ENCODE data around the gene IGLL5. TPM values are rescaled to one million over a fixed set of nuclear protein-coding genes. Genes with fewer than 3 reads are reported as not detected.

Gene IGLL5
- total RNA-seq, 1 donor from 2014 or later, result 0.47 TPM

- H3K27ac ChIP-seq (replicated peaks), result no peak overlapping the region
- H3K9me3 ChIP-seq (replicated peaks), result no peaks in the 10 kb centered on the region
- no peaks in the 10 kb centered on the region for H3K4me1 ChIP-seq
- TF ChIP-seq CTCF (IDR thresholded peaks at IDR 0.05; ENCODE audit: borderline replicate concordance), result no peak
- no peak overlapping the region for H3K4me3 ChIP-seq
- no peak for DNase-seq
- H3K36me3 ChIP-seq, result no peaks in the 10 kb centered on the region
- intact Hi-C loops (cut with micrococcal nuclease), result no loop called here
- peaks cover 60% of the 10 kb centered on the region for H3K27me3 ChIP-seq (ENCODE audit: low read depth)
These were observed 24.7 kb downstream of the IGLL5 start for GRCh38 chr22:22912135-22912987.

- no peak for TF ChIP-seq CTCF (IDR thresholded peaks at IDR 0.05; ENCODE audit: borderline replicate concordance)
- H3K4me3 ChIP-seq, result no peak overlapping the region
- H3K9me3 ChIP-seq (replicated peaks), result no peaks in the 10 kb centered on the region
These were observed 25.3 kb downstream of the IGLL5 start for GRCh38 chr22:22912988-22913253.

GRCh38 chr22:22913989-22914388 lies 26.4 kb downstream of the IGLL5 start:
- intact Hi-C loops (cut with micrococcal nuclease), result no loop called here
- Histone ChIP-seq H3K36me3 (no peaks in the 10 kb centered on the region), H3K4me1 (no peaks in the 10 kb centered on the region), H3K9me3 (replicated peaks) (no peaks in the 10 kb centered on the region), H3K4me3 (no peak overlapping the region), H3K27ac (replicated peaks) (no peak overlapping the region), H3K27me3 (ENCODE audit: low read depth) (peaks cover 53% of the 10 kb centered on the region)
- TF ChIP-seq CTCF (IDR thresholded peaks at IDR 0.05; ENCODE audit: borderline replicate concordance), result no peak
- DNase-seq, result no peak

More at GRCh38 chr22:22912988-22913253, 25.3 kb downstream of the IGLL5 start:
- Histone ChIP-seq H3K27ac (replicated peaks) (no peak overlapping the region), H3K4me1 (no peaks in the 10 kb centered on the region), H3K36me3 (no peaks in the 10 kb centered on the region), H3K27me3 (ENCODE audit: low read depth) (peaks cover 55% of the 10 kb centered on the region)
- no peak for DNase-seq
- intact Hi-C loops (cut with micrococcal nuclease), result no loop called here

GRCh38 chr22:22914726-22915669 lies 27.4 kb downstream of the IGLL5 start:
- no peak for TF ChIP-seq CTCF (IDR thresholded peaks at IDR 0.05; ENCODE audit: borderline replicate concordance)
- no peak for DNase-seq
- Histone ChIP-seq H3K27ac (replicated peaks) (no peak overlapping the region), H3K4me1 (no peaks in the 10 kb centered on the region), H3K36me3 (no peaks in the 10 kb centered on the region), H3K9me3 (replicated peaks) (no peaks in the 10 kb centered on the region), H3K4me3 (no peak overlapping the region), H3K27me3 (ENCODE audit: low read depth) (peaks cover 50% of the 10 kb centered on the region)
- intact Hi-C loops (cut with micrococcal nuclease), result no loop called here

- H3K36me3 ChIP-seq, result no peaks in the 10 kb centered on the region
- no peak for TF ChIP-seq CTCF (IDR thresholded peaks at IDR 0.05; ENCODE audit: borderline replicate concordance)
- DNase-seq, result no peak
- H3K4me3 ChIP-seq, result no peak overlapping the region
- peaks cover 47% of the 10 kb centered on the region for H3K27me3 ChIP-seq (ENCODE audit: low read depth)
- H3K27ac ChIP-seq (replicated peaks), result no peak overlapping the region
- intact Hi-C loops (cut with micrococcal nuclease), result no loop called here
- H3K4me1 ChIP-seq, result no peaks in the 10 kb centered on the region
- no peaks in the 10 kb centered on the region for H3K9me3 ChIP-seq (replicated peaks)
These were observed 28.0 kb downstream of the IGLL5 start for GRCh38 chr22:22915670-22916035.
